ENCODE results near the gene EFTUD2. TPM values are rescaled to one million over a fixed set of nuclear protein-coding genes. Genes with fewer than 3 reads are reported as not detected.

EFTUD2 gene
- total RNA-seq, 8 experiments from 2014 or later = 31.6 to 155 (median 63.5) TPM

- Histone ChIP-seq H3K4me1 (replicated peaks in 1 of 2) (peaks cover 16% of the 10 kb centered on the region in 2 donors), H3K27ac (peak overlapping the region; percentile 9 to 69), H3K4me3 (no peak overlapping the region)
- 13 to 60% (median 20%) methylated on average over 1 to 3 of the region's 11 CpGs; no CpG with 5 or more reads in 5 of the 10 experiments for WGBS, 10 experiments
- in situ Hi-C loops (cut with MboI; ENCODE audit: low pct_unique_long_range_greater_than_20kb in 2 of 9, low sequenced_read_pairs in 9 of 9, unreplicated experiment in 9 of 9) = loop anchor here in 6 of 9 experiments (5.0 to 25.0 kb wide), 4 partner anchors 91 to 116 kb away; no protein-coding TSS in a partner anchor
- ATAC-seq (replicated peaks in 6 of 8) = peak in 6 of 8 experiments; percentile 33 to 83 (median 62)
Measured at GRCh38 chr17:44921122-44921882, 22.1 kb upstream of the EFTUD2 start.

GRCh38 chr17:44920565-44920940, 21.3 kb upstream of the EFTUD2 start:
- WGBS, 10 experiments = 40 to 100% (median 80%) methylated on average over 1 to 5 of the region's 7 CpGs; no CpG with 5 or more reads in 3 of the 10 experiments
- Histone ChIP-seq H3K4me3 (no peak overlapping the region), H3K27ac (no peak overlapping the region), H3K4me1 (replicated peaks in 1 of 2) (peaks cover 22 to 24% of the 10 kb centered on the region in 2 donors)
- ATAC-seq (replicated peaks in 6 of 8) = no peak
- in situ Hi-C loops (cut with MboI; ENCODE audit: low pct_unique_long_range_greater_than_20kb in 2 of 9, low sequenced_read_pairs in 9 of 9, unreplicated experiment in 9 of 9) = loop anchor here in 6 of 9 experiments (5.0 to 25.0 kb wide), 4 partner anchors 92 to 117 kb away; no protein-coding TSS in a partner anchor

- ATAC-seq (replicated peaks in 6 of 8) = peak; percentile 77 to 100 (median 87)
- Histone ChIP-seq H3K4me1 (replicated peaks in 1 of 2) (peaks cover 22 to 26% of the 10 kb centered on the region in 2 donors), H3K27ac (no peak overlapping the region), H3K4me3 (no peak overlapping the region)
- in situ Hi-C loops (cut with MboI; ENCODE audit: low pct_unique_long_range_greater_than_20kb in 2 of 9, low sequenced_read_pairs in 9 of 9, unreplicated experiment in 9 of 9) = loop anchor here in 7 of 9 experiments (5.0 to 25.0 kb wide), 4 partner anchors 92 to 117 kb away; no protein-coding TSS in a partner anchor
- 7 to 53% (median 13%) methylated on average over 2 to 4 of the region's 9 CpGs; no CpG with 5 or more reads in 4 of the 10 experiments for WGBS, 10 experiments
Measured at GRCh38 chr17:44919885-44920564, 20.8 kb upstream of the EFTUD2 start.

- in situ Hi-C loops (cut with MboI; ENCODE audit: low pct_unique_long_range_greater_than_20kb in 2 of 9, low sequenced_read_pairs in 9 of 9, unreplicated experiment in 9 of 9) = loop anchor here in 3 of 9 experiments (10.0 to 25.0 kb wide), 3 partner anchors 93 to 118 kb away; no protein-coding TSS in a partner anchor
- no peak for ATAC-seq (replicated peaks in 6 of 8)
- 9 to 80% (median 42%) methylated on average over 1 to 2 of the region's 2 CpGs; no CpG with 5 or more reads in 3 of the 10 experiments for WGBS, 10 experiments
- Histone ChIP-seq H3K27ac (no peak overlapping the region), H3K4me1 (replicated peaks in 1 of 2) (peaks cover 22 to 26% of the 10 kb centered on the region in 2 donors), H3K4me3 (no peak overlapping the region)
Measured at GRCh38 chr17:44919411-44919810, 20.2 kb upstream of the EFTUD2 start.

GRCh38 chr17:44918006-44918405, 18.8 kb upstream of the EFTUD2 start:
- ATAC-seq (replicated peaks in 6 of 8) = no peak
- in situ Hi-C loops (cut with MboI; ENCODE audit: low pct_unique_long_range_greater_than_20kb in 2 of 9, low sequenced_read_pairs in 9 of 9, unreplicated experiment in 9 of 9) = loop anchor here in 3 of 9 experiments (10.0 to 25.0 kb wide), 3 partner anchors 94 to 119 kb away; no protein-coding TSS in a partner anchor
- WGBS, 10 experiments = 71 to 100% (median 92%) methylated on average over 1 to 2 of the region's 2 CpGs; no CpG with 5 or more reads in 3 of the 10 experiments
- Histone ChIP-seq H3K4me1 (replicated peaks in 1 of 2) (peaks cover 20 to 26% of the 10 kb centered on the region in 2 donors), H3K4me3 (no peak overlapping the region), H3K27ac (no peak overlapping the region)

GRCh38 chr17:44917456-44917855, 18.2 kb upstream of the EFTUD2 start:
- no peak for ATAC-seq (replicated peaks in 6 of 8)
- in situ Hi-C loops (cut with MboI; ENCODE audit: low pct_unique_long_range_greater_than_20kb in 2 of 9, low sequenced_read_pairs in 9 of 9, unreplicated experiment in 9 of 9) = loop anchor here in 3 of 9 experiments (10.0 to 25.0 kb wide), 3 partner anchors 95 to 120 kb away; no protein-coding TSS in a partner anchor
- Histone ChIP-seq H3K4me1 (replicated peaks in 1 of 2) (peaks cover 16 to 26% of the 10 kb centered on the region in 2 donors), H3K27ac (no peak overlapping the region), H3K4me3 (no peak overlapping the region)
- 62 to 100% (median 89%) methylated on average over 1 to 4 of the region's 6 CpGs; no CpG with 5 or more reads in 2 of the 10 experiments for WGBS, 10 experiments

- peak in 2 of 8 experiments; percentile 20 to 54 for ATAC-seq (replicated peaks in 6 of 8)
- no peak overlapping the region for H3K4me3 ChIP-seq
- WGBS, 10 experiments = no CpG with 5 or more reads among the region's 10 CpGs
- in situ Hi-C loops (cut with MboI; ENCODE audit: low pct_unique_long_range_greater_than_20kb in 2 of 9, low sequenced_read_pairs in 9 of 9, unreplicated experiment in 9 of 9) = loop anchor here in 3 of 9 experiments (10.0 to 25.0 kb wide), 3 partner anchors 95 to 120 kb away; no protein-coding TSS in a partner anchor
- no peak overlapping the region for H3K27ac ChIP-seq
- peaks cover 14 to 20% of the 10 kb centered on the region in 2 donors for H3K4me1 ChIP-seq (replicated peaks in 1 of 2)
Measured at GRCh38 chr17:44916781-44917241, 17.6 kb upstream of the EFTUD2 start.

- WGBS, 10 experiments = 50 to 100% (median 100%) methylated on average over 1 to 7 of the region's 11 CpGs; no CpG with 5 or more reads in 2 of the 10 experiments
- Histone ChIP-seq H3K4me1 (replicated peaks in 1 of 2) (peaks cover 11 to 18% of the 10 kb centered on the region in 2 donors), H3K27ac (no peak overlapping the region), H3K4me3 (no peak overlapping the region)
- in situ Hi-C loops (cut with MboI; ENCODE audit: low pct_unique_long_range_greater_than_20kb in 2 of 9, low sequenced_read_pairs in 9 of 9, unreplicated experiment in 9 of 9) = loop anchor here in 3 of 9 experiments (10.0 to 25.0 kb wide), 3 partner anchors 96 to 121 kb away; no protein-coding TSS in a partner anchor
- peak in 2 of 8 experiments; percentile 25 to 43 for ATAC-seq (replicated peaks in 6 of 8)
Measured at GRCh38 chr17:44915862-44916780, 16.9 kb upstream of the EFTUD2 start.

GRCh38 chr17:44915321-44915726, 16.1 kb upstream of the EFTUD2 start, which contains the start of gene GFAP:
Gene GFAP (minus strand): TSS chr17:44915500. CDS start chr17:44915486, 14 bp downstream.
- Histone ChIP-seq H3K27ac (no peak within 1 kb of the TSS), H3K4me3 (no peak within 1 kb of the TSS)
- ATAC-seq (replicated peaks in 6 of 8) = no peak

GRCh38 chr17:44914698-44915271, 15.5 kb upstream of the EFTUD2 start:
- Histone ChIP-seq H3K4me1 (replicated peaks in 1 of 2) (peaks cover 11 to 18% of the 10 kb centered on the region in 2 donors), H3K27ac (no peak overlapping the region), H3K4me3 (no peak overlapping the region)
- 79 to 100% (median 93%) methylated on average over 1 to 9 of the region's 19 CpGs; no CpG with 5 or more reads in 4 of the 10 experiments for WGBS, 10 experiments
- no peak for ATAC-seq (replicated peaks in 6 of 8)
- in situ Hi-C loops (cut with MboI; ENCODE audit: low pct_unique_long_range_greater_than_20kb in 2 of 9, low sequenced_read_pairs in 9 of 9, unreplicated experiment in 9 of 9) = loop anchor here in 3 of 9 experiments (10.0 to 25.0 kb wide), 3 partner anchors 98 to 123 kb away; no protein-coding TSS in a partner anchor

More at GRCh38 chr17:44915321-44915726, 16.1 kb upstream of the EFTUD2 start, which contains the start of gene GFAP:
- WGBS, 10 experiments = 94% methylated on average over 8 of the region's 17 CpGs; no CpG with 5 or more reads in 9 of the 10 experiments
- in situ Hi-C loops (cut with MboI; ENCODE audit: low pct_unique_long_range_greater_than_20kb in 2 of 9, low sequenced_read_pairs in 9 of 9, unreplicated experiment in 9 of 9) = loop anchor here in 3 of 9 experiments (10.0 to 25.0 kb wide), 3 partner anchors 97 to 122 kb away; no protein-coding TSS in a partner anchor
- H3K4me1 ChIP-seq (replicated peaks in 1 of 2) = peaks cover 11 to 18% of the 10 kb centered on the region in 2 donors

GRCh38 chr17:44914148-44914547, 14.9 kb upstream of the EFTUD2 start:
- in situ Hi-C loops (cut with MboI; ENCODE audit: low pct_unique_long_range_greater_than_20kb in 2 of 9, low sequenced_read_pairs in 9 of 9, unreplicated experiment in 9 of 9) = loop anchor here in 3 of 9 experiments (10.0 to 25.0 kb wide), 3 partner anchors 98 to 123 kb away; no protein-coding TSS in a partner anchor
- H3K4me3 ChIP-seq = no peak overlapping the region
- WGBS, 10 experiments = 80 to 100% (median 83%) methylated on average over 1 to 3 of the region's 4 CpGs; no CpG with 5 or more reads in 5 of the 10 experiments
- ATAC-seq (replicated peaks in 6 of 8) = no peak
- no peak overlapping the region for H3K27ac ChIP-seq
- peaks cover 11 to 18% of the 10 kb centered on the region in 2 donors for H3K4me1 ChIP-seq (replicated peaks in 1 of 2)

All from motor neuron (in vitro differentiated cells).